OCI-LY3 (cell line): ENCODE measurements around the gene ZBTB45.

Experiments used
- CTCF ChIP-seq: fragments of 200-600, 300-600 bp; sonication (generic); IDR thresholded peaks from 2 replicates; pipeline ENCODE4 v1.5.1; 2014; ENCODE audit warnings: antibody characterized with exemption, low read length, low read depth
- EZH2phosphoT487 ChIP-seq: fragments of 200-600 bp; shearing (Covaris generic); IDR thresholded peaks from 2 replicates; pipeline ENCODE4 v1.6.1; 2018; ENCODE audit warnings: antibody characterized with exemption, mixed run types, low read depth

- TF ChIP-seq EZH2phosphoT487, result no peak
- TF ChIP-seq CTCF, result no peak
These were observed 2.0 kb upstream of the ZBTB45 start for GRCh38 chr19:58521651-58522050.
